ENCODE data around the gene CMTM1.
A peak's percentile ranks its signal among the peaks of the same experiment; 100 is the strongest.

Gene CMTM1

GRCh38 chr16:66566051-66566901 is at the start of gene CMTM1:
Gene CMTM1 (plus strand): TSS chr16:66566439. CDS start chr16:66566514, 75 bp downstream.
- DNase-seq = no peak

DNA sequence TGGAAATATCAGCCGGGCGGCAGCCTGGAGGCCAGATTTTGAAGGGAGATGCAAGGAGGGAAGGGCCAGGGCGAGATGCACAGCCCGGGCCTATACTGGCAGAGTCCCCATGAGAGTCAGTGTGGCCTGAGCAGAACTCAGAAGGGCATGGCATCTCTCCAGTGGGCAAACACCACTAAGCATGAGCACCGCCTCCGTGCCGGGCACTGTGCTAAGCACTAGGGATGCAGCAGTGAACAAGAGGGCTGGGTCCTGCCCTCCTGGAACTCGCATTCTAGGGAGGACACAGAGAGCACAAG is 49.8 kb upstream of the CMTM1 start:
- DNase-seq = no peak

GRCh38 chr16:66516808-66517585 is 49.2 kb upstream of the CMTM1 start:
- peak; percentile 71 for DNase-seq

DNA sequence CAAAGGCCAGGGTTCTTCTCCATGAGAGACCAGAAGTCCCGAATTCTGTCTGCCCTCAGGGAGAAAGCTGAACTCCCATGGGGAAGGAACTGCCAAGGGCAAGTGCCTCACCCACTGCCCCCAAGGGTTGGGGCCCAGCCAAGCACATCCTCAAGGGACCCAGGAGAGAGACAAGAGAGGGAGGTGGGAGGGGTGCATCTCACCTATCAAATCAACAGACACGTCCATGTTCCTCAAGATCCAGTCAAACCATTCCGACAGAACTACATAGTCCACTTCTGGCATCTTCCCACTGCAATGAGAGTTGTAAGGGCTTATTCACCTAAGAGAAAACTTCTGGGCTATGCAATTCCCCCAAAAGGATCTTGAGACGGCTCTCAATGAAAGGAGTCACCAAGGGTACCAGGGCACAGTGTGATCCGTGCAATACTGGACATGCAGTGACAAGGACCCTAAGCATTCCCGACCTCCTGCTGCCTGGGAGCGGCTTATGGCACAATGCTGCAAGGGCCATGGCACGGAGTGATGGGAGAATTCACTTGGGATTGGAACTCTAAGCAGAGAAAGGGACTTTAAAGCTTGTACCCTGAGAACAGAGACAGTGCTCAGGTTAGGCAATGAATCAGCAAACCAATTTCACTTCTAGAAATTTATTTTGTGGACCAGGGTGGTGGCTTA is 48.5 kb upstream of the CMTM1 start:
- DNase-seq = no peak

DNA sequence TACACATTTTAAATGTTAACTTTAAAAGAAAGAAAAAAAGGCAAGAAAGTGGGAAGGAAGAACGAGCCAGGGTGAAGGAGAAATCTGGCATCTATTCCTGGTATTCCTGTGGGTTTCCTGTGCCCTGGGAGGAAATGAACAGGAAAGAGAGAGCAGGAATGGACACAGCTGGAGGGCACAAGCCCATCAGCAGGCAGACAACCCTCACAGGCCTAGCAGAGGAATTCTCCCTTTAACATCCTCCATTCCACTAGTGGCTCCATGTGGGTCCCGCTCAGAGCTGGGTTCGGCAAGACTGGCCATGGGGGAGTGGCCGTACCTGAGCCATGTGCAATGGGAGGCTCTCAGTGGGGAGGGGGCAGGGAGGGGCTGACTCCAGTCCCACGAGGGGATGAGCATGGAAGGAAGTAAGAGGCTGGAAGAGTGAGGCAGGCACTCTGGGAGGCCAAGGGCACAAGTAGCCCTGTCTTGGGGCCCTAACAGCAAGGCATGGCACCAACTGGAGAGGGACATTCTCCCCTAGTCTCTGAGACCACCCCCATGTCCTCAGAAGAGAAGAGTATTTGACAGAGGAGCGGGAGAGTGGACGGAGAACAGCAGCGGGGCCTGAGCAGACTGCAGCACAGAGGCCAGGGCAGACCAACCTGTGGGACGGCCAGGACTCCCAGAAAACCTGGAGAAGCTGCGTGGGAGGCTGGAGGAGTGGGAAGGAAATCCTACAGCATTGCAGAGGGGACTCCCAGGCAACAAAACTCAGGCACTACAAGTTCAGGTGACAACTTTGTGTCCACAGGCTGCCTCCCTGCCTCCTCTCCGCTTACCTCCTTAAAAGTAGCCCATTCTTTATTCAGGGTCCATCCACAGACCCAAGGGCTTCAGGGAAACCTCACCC is 46.5 kb upstream of the CMTM1 start:
- DNase-seq = no peak

DNA sequence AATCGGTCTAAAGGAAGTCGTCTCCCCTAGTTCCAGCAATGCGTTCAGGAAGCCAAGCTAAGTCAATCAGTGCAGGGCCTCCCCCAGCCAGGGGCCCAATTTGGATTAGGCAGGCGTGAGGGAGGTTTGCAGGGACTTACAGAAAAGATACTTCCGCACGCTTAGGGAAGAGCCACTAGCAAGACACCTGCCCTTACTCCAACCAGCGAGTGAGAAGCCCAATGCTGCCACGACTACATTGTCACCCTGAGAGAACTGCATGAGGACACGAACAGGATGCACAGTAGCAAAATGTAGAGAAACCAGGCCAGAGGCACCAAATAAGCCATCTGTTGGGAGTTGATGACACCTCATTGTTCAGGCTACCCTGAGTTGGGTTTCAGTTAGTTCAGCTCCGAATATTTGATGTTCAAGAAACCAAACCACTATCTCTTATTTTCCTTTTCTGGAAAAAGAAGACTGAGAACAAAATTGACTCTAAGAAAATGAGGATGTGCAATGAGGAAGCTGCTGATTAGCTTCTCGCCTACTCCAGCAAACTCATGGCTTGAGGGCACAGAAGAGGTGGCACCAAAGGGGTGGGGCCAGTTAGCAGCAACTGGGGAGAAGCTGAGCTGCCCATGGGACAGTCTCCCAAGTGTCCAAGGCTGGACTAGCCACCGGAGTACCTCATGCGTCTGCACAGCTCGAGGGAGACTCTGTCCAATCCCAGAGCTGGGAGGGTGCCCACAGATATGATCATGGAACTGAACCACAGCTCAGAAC is 45.7 kb upstream of the CMTM1 start:
- no peak for DNase-seq

DNA sequence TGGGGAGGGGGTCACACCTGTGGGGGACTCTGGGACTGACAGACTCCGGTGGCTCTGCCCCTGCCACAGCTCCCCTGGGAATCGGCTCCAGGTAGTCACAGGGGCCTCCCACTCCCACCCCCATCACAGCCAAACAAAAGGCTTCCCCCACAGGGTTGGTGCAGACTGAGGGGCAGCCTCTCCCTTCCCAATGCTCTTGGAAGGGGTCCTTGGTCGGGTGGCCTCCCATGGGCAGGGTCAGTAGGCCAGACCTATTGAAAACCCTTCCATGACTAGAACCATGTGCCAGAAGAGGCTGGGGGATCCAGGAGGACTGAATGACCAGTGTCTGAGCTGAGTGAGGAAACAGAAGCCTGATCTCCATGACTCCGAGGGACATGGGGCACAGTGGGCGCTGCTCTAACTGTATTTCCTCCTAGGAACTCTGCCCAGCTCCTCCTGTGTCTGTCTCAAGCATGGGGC is 45.0 kb upstream of the CMTM1 start:
- no peak for DNase-seq

- peak; percentile 95 for DNase-seq
These were observed 44.1 kb upstream of the CMTM1 start for GRCh38 chr16:66521951-66522771.

- DNase-seq = no peak
These were observed 43.2 kb upstream of the CMTM1 start for GRCh38 chr16:66522816-66523590.

GRCh38 chr16:66523861-66524354 is 42.3 kb upstream of the CMTM1 start:
- DNase-seq = no peak

- DNase-seq = peak; percentile 17
These were observed 41.6 kb upstream of the CMTM1 start for GRCh38 chr16:66524601-66525164.

- DNase-seq = no peak
These were observed 40.7 kb upstream of the CMTM1 start for GRCh38 chr16:66525396-66526180.

GRCh38 chr16:66528294-66528693 is 37.9 kb upstream of the CMTM1 start:
- DNase-seq = no peak

GRCh38 chr16:66529475-66529874 is 36.8 kb upstream of the CMTM1 start:
- DNase-seq = no peak

- DNase-seq = no peak
These were observed 31.9 kb upstream of the CMTM1 start for GRCh38 chr16:66534376-66534799.

- DNase-seq = no peak
These were observed 29.7 kb upstream of the CMTM1 start for GRCh38 chr16:66536525-66536924.

GRCh38 chr16:66537236-66537635 is 29.0 kb upstream of the CMTM1 start:
- DNase-seq = no peak

- DNase-seq = no peak
These were observed 27.3 kb upstream of the CMTM1 start for GRCh38 chr16:66538910-66539309.
